Measurements from ENCODE around the gene FRMD4A.

Gene FRMD4A

GRCh38 chr10:13658871-13659685 lies 671.6 kb downstream of the FRMD4A start:
- Histone ChIP-seq H3K4me1 (ENCODE audit: control insufficient read depth, low read length) (peaks cover 12% of the 10 kb centered on the region), H3F3A (ENCODE audit: control insufficient read depth, insufficient read depth) (no peaks in the 10 kb centered on the region), H3K27me3 (ENCODE audit: control insufficient read depth, low read length) (peaks cover 22% of the 10 kb centered on the region), H3K36me3 (ENCODE audit: control insufficient read depth, low read length) (no peaks in the 10 kb centered on the region), H4K20me1 (ENCODE audit: control insufficient read depth, insufficient read depth, low read depth, low read length) (no peaks in the 10 kb centered on the region), H3K27ac (ENCODE audit: low read depth, low read length) (no peak overlapping the region), H3K4me3 (ENCODE audit: low read length) (no peak overlapping the region), H3K9me3 (ENCODE audit: control insufficient read depth, insufficient read depth, low read length) (no peaks in the 10 kb centered on the region), H3K4me2 (ENCODE audit: low read length) (no peak overlapping the region), H3K79me2 (ENCODE audit: control insufficient read depth, low read length) (no peaks in the 10 kb centered on the region), H3K9me2 (replicated peaks; ENCODE audit: control insufficient read depth, low read length) (no peaks in the 10 kb centered on the region)
- no peak for TF ChIP-seq CTCF (IDR thresholded peaks at IDR 0.05; ENCODE audit: low read depth, low read length, poor library complexity, severe bottlenecking)
- no peak for TF ChIP-seq EZH2phosphoT487 (IDR thresholded peaks at IDR 0.05; ENCODE audit: borderline replicate concordance, low read length)

DNA sequence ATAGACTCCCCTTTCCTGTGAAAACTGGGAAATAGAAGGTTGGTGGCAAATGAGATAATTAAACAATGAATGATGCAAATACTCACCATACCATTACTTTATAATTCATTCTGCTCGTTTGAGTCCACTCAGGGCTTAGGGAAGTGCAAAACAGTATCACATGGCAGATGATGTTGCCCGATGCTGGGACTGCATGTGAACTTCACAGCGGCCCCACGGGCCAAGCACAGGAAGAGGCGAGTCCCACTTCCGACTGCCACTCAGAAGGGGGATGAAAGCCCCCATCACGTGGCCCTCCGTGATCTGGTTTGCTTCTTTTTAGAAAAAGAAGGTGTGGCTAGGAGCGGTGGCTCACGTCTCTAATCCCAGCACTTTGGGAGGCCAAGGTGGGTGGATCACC lies 672.5 kb downstream of the FRMD4A start:
- Histone ChIP-seq H3K36me3 (ENCODE audit: control insufficient read depth, low read length) (no peaks in the 10 kb centered on the region), H4K20me1 (ENCODE audit: control insufficient read depth, insufficient read depth, low read depth, low read length) (no peaks in the 10 kb centered on the region), H3K9me3 (ENCODE audit: control insufficient read depth, insufficient read depth, low read length) (no peaks in the 10 kb centered on the region), H3K79me2 (ENCODE audit: control insufficient read depth, low read length) (no peaks in the 10 kb centered on the region), H3K4me3 (ENCODE audit: low read length) (no peak overlapping the region), H3K4me2 (ENCODE audit: low read length) (no peak overlapping the region), H3K27ac (ENCODE audit: low read depth, low read length) (no peak overlapping the region), H3K9me2 (replicated peaks; ENCODE audit: control insufficient read depth, low read length) (no peaks in the 10 kb centered on the region), H3K27me3 (ENCODE audit: control insufficient read depth, low read length) (peaks cover 16% of the 10 kb centered on the region), H3K4me1 (ENCODE audit: control insufficient read depth, low read length) (peaks cover 12% of the 10 kb centered on the region), H3F3A (ENCODE audit: control insufficient read depth, insufficient read depth) (no peaks in the 10 kb centered on the region)
- TF ChIP-seq EZH2phosphoT487 (IDR thresholded peaks at IDR 0.05; ENCODE audit: borderline replicate concordance, low read length) = no peak
- no peak for TF ChIP-seq CTCF (IDR thresholded peaks at IDR 0.05; ENCODE audit: low read depth, low read length, poor library complexity, severe bottlenecking)

DNA sequence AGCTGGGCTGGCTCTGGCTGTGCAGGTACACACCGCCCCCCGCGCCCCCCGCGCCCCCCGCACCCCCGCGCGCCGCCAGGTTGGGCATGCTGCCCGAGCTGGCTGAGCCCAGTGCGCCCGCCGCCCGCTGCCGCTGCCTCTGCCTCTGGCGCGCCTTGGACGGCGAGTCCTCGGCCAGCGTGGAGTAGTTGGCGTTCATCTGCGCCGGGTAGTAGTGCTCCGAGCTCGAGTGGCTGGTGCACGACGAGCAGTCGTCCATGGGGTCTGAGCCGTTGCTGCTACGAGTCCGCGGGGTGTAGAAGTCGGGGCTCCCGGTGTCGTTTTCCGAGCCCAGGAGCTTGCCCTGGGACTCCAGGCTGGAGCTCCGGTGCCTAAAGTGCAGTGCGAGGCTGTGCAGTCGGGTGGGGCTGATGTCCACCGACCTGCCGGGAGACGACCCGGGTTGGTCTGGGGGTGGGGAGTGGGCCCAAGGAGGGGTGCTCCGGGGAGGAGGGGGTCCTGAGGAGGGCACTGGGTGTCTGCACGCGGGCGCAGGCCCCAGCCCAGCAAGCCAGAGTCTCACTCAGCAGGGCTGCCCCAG lies 673.5 kb downstream of the FRMD4A start:
- Histone ChIP-seq H3K4me3 (ENCODE audit: low read length) (no peak overlapping the region), H3K4me2 (ENCODE audit: low read length) (no peak overlapping the region), H4K20me1 (ENCODE audit: control insufficient read depth, insufficient read depth, low read depth, low read length) (no peaks in the 10 kb centered on the region), H3K36me3 (ENCODE audit: control insufficient read depth, low read length) (no peaks in the 10 kb centered on the region), H3K9me2 (replicated peaks; ENCODE audit: control insufficient read depth, low read length) (no peaks in the 10 kb centered on the region), H3F3A (ENCODE audit: control insufficient read depth, insufficient read depth) (no peaks in the 10 kb centered on the region), H3K27ac (ENCODE audit: low read depth, low read length) (no peak overlapping the region), H3K9me3 (ENCODE audit: control insufficient read depth, insufficient read depth, low read length) (no peaks in the 10 kb centered on the region), H3K79me2 (ENCODE audit: control insufficient read depth, low read length) (no peaks in the 10 kb centered on the region), H3K27me3 (ENCODE audit: control insufficient read depth, low read length) (peaks cover 11% of the 10 kb centered on the region; the same call in 1 of the 2 replicates), H3K4me1 (ENCODE audit: control insufficient read depth, low read length) (peaks cover 12% of the 10 kb centered on the region)
- TF ChIP-seq EZH2phosphoT487 (IDR thresholded peaks at IDR 0.05; ENCODE audit: borderline replicate concordance, low read length) = no peak
- TF ChIP-seq CTCF (IDR thresholded peaks at IDR 0.05; ENCODE audit: low read depth, low read length, poor library complexity, severe bottlenecking) = no peak
